B cell (primary cell): ENCODE results near the gene KIAA0232. TPM values are rescaled to one million over a fixed set of nuclear protein-coding genes. Genes with fewer than 3 reads are reported as not detected.
"Not testable (repeated sequence)": the region's sequence is repeated elsewhere in the genome, so short reads cannot be mapped to it uniquely, and the experiment has no call there.

ENCODE experiments used
- ATAC-seq: fragments of 200-7000 bp; cut with Tn5 transposase; one replicate; pipeline ENCODE4 v1.10.0; 2021; ENCODE audit warnings: low read depth, mild to moderate bottlenecking, moderate number of reproducible peaks, moderate library complexity
- CTCF ChIA-PET: fragments of 350-600 bp; sonication (Branson Sonifier 250); formaldehyde crosslinking; loops from one replicate; lab custom pipeline; 2021; ENCODE audit warnings: antibody characterized with exemption, inconsistent platforms; lab: Charles Lee
- POLR2A ChIA-PET: fragments of 350-600 bp; sonication (Branson Sonifier 250); formaldehyde crosslinking; loops from one replicate; lab custom pipeline; 2021; ENCODE audit warnings: antibody characterized with exemption; lab: Charles Lee
- DNase-seq: peaks from one replicate; pipeline ENCODE4 v3.0.0; 2013
- H2AFZ ChIP-seq: 2 replicates; pipeline ENCODE4 v1.6.1; 2012; ENCODE audit warnings: mild to moderate bottlenecking, low read depth, low read length; ENCODE audit not compliant: insufficient read depth, poor library complexity, severe bottlenecking
- H3K27ac ChIP-seq, 2 donors: 1 replicate in 1 of 2; 2 replicates in 1 of 2; pipeline ENCODE4 v1.5.1; 2012 to 2013; ENCODE audit warnings: low read length in 2 of 2, mild to moderate bottlenecking in 2 of 2, moderate library complexity in 1 of 2
- H3K27me3 ChIP-seq, 4 experiments: fragments of 200-600 bp in 1 of 4; sonication (generic) in 1 of 4; replicated peaks in 1 of 4; 1 replicate in 2 of 4; 2 replicates in 2 of 4; pipeline versions ENCODE4 v1.6.1 to v1.7.0; 2013 to 2016; ENCODE audit warnings: low read length in 3 of 4, mild to moderate bottlenecking in 2 of 4, mixed read lengths in 1 of 4, moderate library complexity in 1 of 4; ENCODE audit not compliant: insufficient read depth in 4 of 4, control insufficient read depth in 3 of 4; ENCODE audit errors: control extremely low read depth in 1 of 4
- H3K36me3 ChIP-seq, 2 experiments: replicated peaks in 1 of 2; 1 replicate in 1 of 2; 2 replicates in 1 of 2; pipeline versions ENCODE4 v1.6.1 to v1.7.1; 2013; ENCODE audit warnings: low read length in 1 of 2; ENCODE audit not compliant: insufficient read depth in 2 of 2, control insufficient read depth in 1 of 2; ENCODE audit errors: control extremely low read depth in 1 of 2, extremely low read depth in 1 of 2
- H3K4me1 ChIP-seq, 2 donors: fragments of 200-600 bp in 1 of 2; sonication (generic) in 1 of 2; 1 replicate in 1 of 2; 2 replicates in 1 of 2; pipeline versions ENCODE4 v1.5.1 to v1.6.1; 2013 to 2017; ENCODE audit warnings: low read length in 2 of 2; ENCODE audit not compliant: control insufficient read depth in 2 of 2, insufficient read depth in 2 of 2
- H3K4me2 ChIP-seq: replicated peaks from 2 replicates; pipeline ENCODE3; 2012; ENCODE audit warnings: mild to moderate bottlenecking, low read depth, low read length; ENCODE audit not compliant: poor library complexity, severe bottlenecking
- H3K4me3 ChIP-seq, 5 experiments: fragments of 200-600 bp in 1 of 5; sonication (generic) in 1 of 5; 1 replicate in 3 of 5; 2 replicates in 2 of 5; pipeline versions ENCODE4 v1.5.1 to v1.7.0; 2011 to 2016; ENCODE audit warnings: low read length in 4 of 5, mild to moderate bottlenecking in 4 of 5, low read depth in 2 of 5, control low read depth in 1 of 5, moderate library complexity in 1 of 5; ENCODE audit not compliant: insufficient read depth in 1 of 5; ENCODE audit errors: control extremely low read depth in 1 of 5, extremely low read depth in 1 of 5
- H3K79me2 ChIP-seq: fragments of 200-600 bp; sonication (generic); one replicate; pipeline ENCODE4 v1.6.0; 2016; ENCODE audit warnings: low read length; ENCODE audit not compliant: control insufficient read depth, insufficient read depth
- H3K9ac ChIP-seq: fragments of 200-600 bp; sonication (generic); 2 replicates; pipeline ENCODE4 v1.6.1; 2017; ENCODE audit warnings: mild to moderate bottlenecking, low read length, moderate library complexity
- H3K9me3 ChIP-seq, 3 donors: one replicate each; pipeline versions ENCODE4 v1.6.1 to v1.7.1; 2013; ENCODE audit warnings: low read length in 2 of 3; ENCODE audit not compliant: control insufficient read depth in 2 of 3, insufficient read depth in 1 of 3; ENCODE audit errors: control extremely low read depth in 1 of 3
- H4K20me1 ChIP-seq: 2 replicates; pipeline ENCODE4 v1.6.0; 2012; ENCODE audit warnings: mild to moderate bottlenecking, low read length; ENCODE audit not compliant: insufficient read depth, control insufficient read depth, poor library complexity, severe bottlenecking
- H3K27ac Mint-ChIP-seq: one replicate; pipeline ENCODE4 v1.8.0; 2021; ENCODE audit warnings: mixed read lengths
- H3K27me3 Mint-ChIP-seq: one replicate; pipeline ENCODE4 v1.8.0; 2021; ENCODE audit warnings: mixed read lengths
- H3K4me1 Mint-ChIP-seq: one replicate; pipeline ENCODE4 v1.8.0; 2021; ENCODE audit warnings: mixed read lengths
- H3K4me3 Mint-ChIP-seq: one replicate; pipeline ENCODE4 v1.8.0; 2021; ENCODE audit warnings: mixed read lengths
- H3K9me3 Mint-ChIP-seq: one replicate; pipeline ENCODE4 v1.8.0; 2022; ENCODE audit warnings: mixed read lengths; ENCODE audit not compliant: insufficient read depth
- CTCF ChIP-seq: fragments of 200-600 bp; IDR thresholded peaks from one replicate; pipeline ENCODE4 v1.8.0; 2022; ENCODE audit warnings: antibody characterized with exemption, mild to moderate bottlenecking
- EZH2 ChIP-seq: IDR thresholded peaks from 2 replicates; pipeline ENCODE4 v1.6.1; 2012; ENCODE audit warnings: borderline replicate concordance, low read depth, mild to moderate bottlenecking, moderate library complexity, low read length; ENCODE audit not compliant: insufficient read depth, poor library complexity, severe bottlenecking
- WGBS: methylation state at CpG from one replicate; pipeline ENCODE4 v1.1.5; 2013; ENCODE audit warnings: missing lambda C conversion rate; ENCODE audit not compliant: insufficient coverage; 5-methylcytosine and 5-hydroxymethylcytosine counted together
- intact Hi-C: fragments of 100-400 bp; cut with micrococcal nuclease; formaldehyde crosslinking; loops from one replicate; pipeline ENCODE4 v1.10.0; 2022
- polyA plus RNA-seq: library from polyadenylated mRNA; depleted of rRNA; stranded (reverse); fragments of >200 nt; gene quantifications from 2 replicates; pipeline ENCODE4 v1.2.3, GENCODE V29; 2012
- total RNA-seq, 2 donors: library from RNA; stranded (reverse); fragments of 120-200 nt in 1 of 2; gene quantifications; 1 replicate in 1 of 2; 2 replicates in 1 of 2; pipeline versions ENCODE4 v1.2.3 to v1.2.4, GENCODE V29; 2013 to 2022

The KIAA0232 gene
- total and polyA plus RNA-seq, 2 donors (not counting 1 experiment from before 2014, with no cell fraction given): 2.9 to 20.8 TPM

- WGBS: 96% methylated on average over 9 of the region's 15 CpGs
- no peak for TF ChIP-seq CTCF
- no peak for TF ChIP-seq EZH2
- CTCF ChIA-PET: no interaction called here
These were observed 107.3 kb downstream of the KIAA0232 start for GRCh38 chr4:6889736-6890324.

DNA sequence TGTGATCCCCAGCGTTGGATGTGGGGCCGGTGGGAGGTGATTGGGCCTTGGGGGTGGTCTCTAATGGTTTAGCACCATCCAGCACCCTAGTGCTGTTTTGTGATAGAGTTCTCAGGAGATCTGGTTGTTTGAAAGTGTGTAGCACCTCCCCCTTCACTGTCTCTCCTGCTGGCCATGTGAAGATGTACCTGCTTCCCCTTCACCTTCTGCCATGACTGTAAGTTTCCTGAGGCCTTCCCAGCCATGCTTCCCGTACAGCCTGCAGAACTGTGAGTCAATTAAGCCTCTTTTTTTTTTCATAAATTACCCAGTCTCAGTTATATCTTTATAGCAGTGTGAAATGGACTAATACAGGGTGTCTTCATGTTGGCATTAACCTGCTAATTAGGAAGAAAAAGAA, 107.8 kb downstream of the KIAA0232 start:
- Histone ChIP-seq H3K27ac (no peak overlapping the region), H3K4me1 (peaks cover 14 to 20% of the 10 kb centered on the region in 2 donors), H4K20me1 (no peaks in the 10 kb centered on the region), H3K9me3 (peaks cover 0 to 26% (median 0%) of the 10 kb centered on the region in 3 donors), H2AFZ (no peak overlapping the region), H3K4me2 (no peak overlapping the region), H3K79me2 (no peaks in the 10 kb centered on the region), H3K4me3 (no peak overlapping the region), H3K36me3 (no peaks in the 10 kb centered on the region), H3K9ac (no peak overlapping the region), H3K27me3 (no peaks in the 10 kb centered on the region)
- no peak for TF ChIP-seq CTCF
- TF ChIP-seq EZH2: no peak
- intact Hi-C loops: no loop called here
- Mint-ChIP-seq H3K9me3 (no peaks in the 10 kb centered on the region), H3K27me3 (no peaks in the 10 kb centered on the region), H3K4me3 (no peak overlapping the region), H3K27ac (no peak overlapping the region), H3K4me1 (peaks cover 7% of the 10 kb centered on the region)
- POLR2A ChIA-PET: no interaction called here
- WGBS: 100% methylated on average over 1 of the region's 3 CpGs
- CTCF ChIA-PET: no interaction called here
- DNase-seq (no peak), ATAC-seq (no peak)

More at GRCh38 chr4:6889736-6890324, 107.3 kb downstream of the KIAA0232 start:
- no peaks in the 10 kb centered on the region for H3K79me2 ChIP-seq
- H3K4me2 ChIP-seq: no peak overlapping the region
- peaks cover 14 to 20% of the 10 kb centered on the region in 2 donors for H3K4me1 ChIP-seq
- H3K36me3 ChIP-seq: no peaks in the 10 kb centered on the region
- intact Hi-C loops: no loop called here
- no peak overlapping the region for H3K4me3 Mint-ChIP-seq
- no peak overlapping the region for H3K9ac ChIP-seq
- no peak overlapping the region for H3K27ac Mint-ChIP-seq
- no peaks in the 10 kb centered on the region for H3K27me3 Mint-ChIP-seq
- H3K27me3 ChIP-seq: no peaks in the 10 kb centered on the region
- H3K4me1 Mint-ChIP-seq: peaks cover 7% of the 10 kb centered on the region
- POLR2A ChIA-PET: no interaction called here
- H4K20me1 ChIP-seq: no peaks in the 10 kb centered on the region
- DNase-seq (no peak), ATAC-seq (no peak)
- H3K27ac ChIP-seq: no peak overlapping the region
- H3K4me3 ChIP-seq: no peak overlapping the region
- H3K9me3 Mint-ChIP-seq: no peaks in the 10 kb centered on the region
- H3K9me3 ChIP-seq: peaks cover 0 to 26% (median 0%) of the 10 kb centered on the region in 3 donors
- no peak overlapping the region for H2AFZ ChIP-seq

DNA sequence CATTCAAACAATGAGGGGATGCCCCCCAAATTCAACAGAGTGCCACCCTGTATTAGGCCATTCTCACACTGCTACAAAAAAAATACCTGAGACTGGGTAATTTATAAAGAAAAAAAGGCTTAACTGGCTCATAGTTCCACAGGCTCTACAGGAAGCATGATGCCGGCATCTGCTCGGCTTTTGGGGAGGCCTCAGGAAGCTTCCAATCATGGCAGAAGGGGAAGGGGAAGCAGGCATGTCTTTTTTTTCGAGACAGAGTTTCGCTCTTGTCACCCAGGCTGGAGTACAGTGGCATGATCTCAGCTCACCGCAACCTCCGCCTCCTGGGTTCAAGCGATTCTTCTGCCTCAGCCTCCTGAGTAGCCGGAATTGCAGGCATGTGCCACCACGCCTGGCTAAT, 108.4 kb downstream of the KIAA0232 start:
- intact Hi-C loops, H3K9me3 Mint-ChIP-seq, ATAC-seq, H3K27me3 ChIP-seq, H2AFZ ChIP-seq, H3K9ac ChIP-seq, H3K36me3 ChIP-seq, H3K27me3 Mint-ChIP-seq, POLR2A ChIA-PET, DNase-seq, H3K4me1 Mint-ChIP-seq, H3K79me2 ChIP-seq, H3K27ac ChIP-seq, H3K4me3 ChIP-seq, H4K20me1 ChIP-seq, H3K27ac Mint-ChIP-seq, H3K4me3 Mint-ChIP-seq, H3K4me2 ChIP-seq: not testable (repeated sequence)
- H3K4me1 ChIP-seq: peaks cover 14 to 20% of the 10 kb centered on the region in 2 donors
- peaks cover 0 to 26% (median 0%) of the 10 kb centered on the region in 3 donors for H3K9me3 ChIP-seq
- WGBS: 98% methylated on average over 8 of the region's 9 CpGs
- CTCF ChIA-PET: interaction anchor here (1.9 kb wide), 1 partner anchor 178 kb away, joined by 7 read pairs; no protein-coding TSS in a partner anchor
